Activated CD8-positive, alpha-beta T cell treated with anti-CD3 and anti-CD28 coated beads, Interleukin-2, amount 10 ng/mL, durations not matched to agents 7 days and 5 days (primary cell): ENCODE data around the gene SLC26A5. TPM values are rescaled to one million over a fixed set of nuclear protein-coding genes. Genes with fewer than 3 reads are reported as not detected.
"Not testable (repeated sequence)": the region's sequence is repeated elsewhere in the genome, so short reads cannot be mapped to it uniquely, and the experiment has no call there.

ENCODE experiments used
- ATAC-seq: fragments of 150-1000 bp; cut with Tn5 transposase; one replicate; pipeline ENCODE4 v1.10.0; 2021; ENCODE audit warnings: moderate library complexity
- CTCF ChIA-PET: fragments of 350-600 bp; sonication (Branson Sonifier 250); formaldehyde crosslinking; loops from one replicate; lab custom pipeline; 2021; ENCODE audit warnings: antibody characterized with exemption; lab: Charles Lee
- POLR2A ChIA-PET: fragments of 350-600 bp; sonication (Branson Sonifier 250); formaldehyde crosslinking; loops from one replicate; lab custom pipeline; 2021; ENCODE audit warnings: antibody characterized with exemption; lab: Charles Lee
- DNase-seq: peaks from one replicate; pipeline ENCODE4 v3.0.0-alpha.2; 2020
- H3K27ac Mint-ChIP-seq: one replicate; pipeline ENCODE4 v1.8.0; 2021; ENCODE audit warnings: mild to moderate bottlenecking, mixed read lengths
- H3K27me3 Mint-ChIP-seq: one replicate; pipeline ENCODE4 v1.8.0; 2021; ENCODE audit warnings: low read depth, mixed read lengths
- H3K36me3 Mint-ChIP-seq: one replicate; pipeline ENCODE4 v1.8.0; 2021; ENCODE audit warnings: low read depth, mixed read lengths
- H3K4me1 Mint-ChIP-seq: one replicate; pipeline ENCODE4 v1.8.0; 2021; ENCODE audit warnings: low read depth, mixed read lengths
- H3K4me3 Mint-ChIP-seq: one replicate; pipeline ENCODE4 v1.8.0; 2021; ENCODE audit warnings: mild to moderate bottlenecking, mixed read lengths
- H3K9me3 Mint-ChIP-seq: one replicate; pipeline ENCODE4 v1.8.0; 2022; ENCODE audit warnings: mixed read lengths; ENCODE audit not compliant: insufficient read depth
- total RNA-seq, 2 experiments: library from RNA; stranded (reverse); gene quantifications; one replicate each; pipeline ENCODE4 v1.2.3, GENCODE V29; 2021

SLC26A5 gene
- total RNA-seq, 2 experiments from 2014 or later, result not detected

- no peaks in the 10 kb centered on the region for H3K9me3 Mint-ChIP-seq
- CTCF ChIA-PET, result no interaction called here
- POLR2A ChIA-PET, result no interaction called here
- no peak for DNase-seq
- no peak overlapping the region for H3K4me3 Mint-ChIP-seq
- no peak for ATAC-seq
- peaks cover 42% of the 10 kb centered on the region for H3K27me3 Mint-ChIP-seq
- H3K27ac Mint-ChIP-seq, result no peak overlapping the region
- H3K4me1 Mint-ChIP-seq, result no peaks in the 10 kb centered on the region
- H3K36me3 Mint-ChIP-seq, result no peaks in the 10 kb centered on the region
Observed at GRCh38 chr7:103439661-103440060, 6.3 kb downstream of the SLC26A5 start.

DNA sequence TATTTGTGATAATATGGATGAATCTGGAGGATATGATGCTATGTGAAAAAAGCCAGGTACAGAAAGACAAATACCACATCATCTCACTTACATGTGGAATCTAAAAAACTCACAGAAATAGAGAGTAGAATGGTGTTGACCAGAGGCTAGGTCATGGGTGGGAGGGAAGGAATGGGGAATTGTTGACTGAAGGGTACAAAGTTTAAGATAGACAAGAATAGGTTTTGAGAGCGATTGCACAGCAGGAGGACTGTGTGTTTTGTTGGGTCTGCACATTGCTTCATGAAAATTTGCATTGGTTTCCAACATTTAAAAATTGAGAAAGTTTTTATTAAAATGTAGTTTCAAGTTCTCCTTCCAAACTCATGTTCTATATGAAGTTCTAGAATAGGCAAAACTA, 8.4 kb downstream of the SLC26A5 start:
- CTCF ChIA-PET, result no interaction called here
- Mint-ChIP-seq H3K27ac (no peak overlapping the region), H3K4me3 (no peak overlapping the region), H3K9me3 (no peaks in the 10 kb centered on the region), H3K36me3 (no peaks in the 10 kb centered on the region), H3K27me3 (peaks cover 26% of the 10 kb centered on the region), H3K4me1 (peaks cover 2% of the 10 kb centered on the region)
- DNase-seq, result no peak
- POLR2A ChIA-PET, result no interaction called here
- no peak for ATAC-seq

DNA sequence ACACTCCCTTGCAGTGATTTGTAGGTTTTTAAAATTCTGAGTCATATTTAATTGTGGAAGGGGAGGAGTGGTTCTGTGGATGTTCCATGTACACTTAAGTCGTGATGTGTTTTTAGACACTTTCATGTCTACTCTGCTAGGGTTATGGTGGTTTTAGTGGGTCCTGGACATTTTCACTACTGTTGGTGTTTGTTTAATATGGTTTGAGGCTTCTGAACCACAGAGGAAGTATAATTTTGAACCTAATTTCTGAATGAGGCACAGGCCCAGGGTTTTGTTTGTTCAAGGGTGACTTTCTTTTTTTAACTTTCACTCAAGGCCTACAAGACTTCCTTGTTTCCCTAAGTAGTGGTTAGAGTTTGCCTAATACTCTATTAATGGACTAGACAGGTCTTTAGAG, 13.3 kb downstream of the SLC26A5 start:
- Mint-ChIP-seq H3K27ac (no peak overlapping the region), H3K4me3 (no peak overlapping the region), H3K27me3 (peaks cover 14% of the 10 kb centered on the region), H3K9me3 (no peaks in the 10 kb centered on the region), H3K36me3 (no peaks in the 10 kb centered on the region), H3K4me1 (peaks cover 4% of the 10 kb centered on the region)
- no peak for ATAC-seq
- DNase-seq, result no peak
- ChIA-PET POLR2A (no interaction called here), CTCF (no interaction called here)

DNA sequence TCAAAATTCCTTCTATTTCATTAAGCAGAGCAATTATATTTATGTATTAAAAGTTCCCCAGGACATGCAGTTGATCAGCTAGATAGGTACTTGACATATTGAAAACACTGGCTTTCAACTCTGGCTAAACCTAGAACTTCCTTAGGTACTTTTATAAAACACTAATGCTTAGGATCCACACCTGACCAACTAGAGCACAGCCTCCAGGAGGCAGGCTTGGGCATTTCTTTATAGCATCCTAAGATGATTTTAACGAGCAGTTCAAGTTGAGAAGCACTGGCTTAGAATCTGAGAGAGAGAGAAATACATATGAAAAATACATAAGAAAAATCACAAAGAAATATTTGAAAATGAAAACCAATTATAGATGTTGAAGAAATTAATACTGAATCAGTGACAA, 20.8 kb downstream of the SLC26A5 start:
- no peaks in the 10 kb centered on the region for H3K4me1 Mint-ChIP-seq
- DNase-seq (no peak), ATAC-seq (no peak)
- H3K36me3 Mint-ChIP-seq, result no peaks in the 10 kb centered on the region
- no peaks in the 10 kb centered on the region for H3K9me3 Mint-ChIP-seq
- H3K4me3 Mint-ChIP-seq, result no peak overlapping the region
- POLR2A ChIA-PET, result interaction anchor here (0.6 kb wide), 1 partner anchor 1080 kb away, joined by 3 read pairs; no protein-coding TSS in a partner anchor
- H3K27me3 Mint-ChIP-seq, result peaks cover 8% of the 10 kb centered on the region
- no peak overlapping the region for H3K27ac Mint-ChIP-seq
- CTCF ChIA-PET, result no interaction called here

DNA sequence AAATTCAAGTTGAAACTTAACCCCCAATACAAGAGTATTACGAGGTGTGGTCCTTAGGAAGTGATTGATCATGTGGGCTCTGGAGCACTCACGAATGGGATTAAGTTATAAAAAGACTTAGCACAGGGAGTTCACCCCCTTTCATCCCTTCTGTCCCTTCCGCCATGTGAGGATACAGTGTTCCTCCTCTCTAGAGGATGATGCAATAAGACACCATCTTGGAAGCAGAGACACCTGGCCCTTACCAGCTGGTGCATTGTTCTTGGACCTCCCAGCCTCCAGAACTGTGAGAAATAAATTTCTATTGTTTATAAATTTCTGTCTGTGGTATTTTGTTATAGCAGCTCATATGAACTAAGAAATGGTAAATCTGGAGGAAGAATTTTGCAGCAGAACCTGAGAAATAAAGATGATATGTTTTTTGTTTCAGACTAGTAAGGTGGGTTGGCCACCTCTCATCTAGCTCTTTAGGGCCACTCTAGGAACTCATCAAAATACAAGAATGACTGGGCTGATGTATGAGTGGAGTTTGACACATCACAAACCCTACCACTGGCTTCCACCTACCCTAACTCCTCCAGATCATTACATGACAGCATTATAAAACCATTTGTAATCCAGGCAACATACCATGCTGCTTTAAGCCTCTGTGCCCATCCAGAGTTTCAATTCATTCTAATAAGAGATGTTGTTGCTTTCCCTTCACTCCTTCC, 22.4 kb downstream of the SLC26A5 start:
- POLR2A ChIA-PET, result no interaction called here
- Mint-ChIP-seq H3K27ac (no peak overlapping the region), H3K9me3 (no peaks in the 10 kb centered on the region), H3K4me1 (no peaks in the 10 kb centered on the region), H3K27me3 (peaks cover 8% of the 10 kb centered on the region), H3K36me3 (no peaks in the 10 kb centered on the region), H3K4me3 (no peak overlapping the region)
- ATAC-seq (no peak), DNase-seq (no peak)
- CTCF ChIA-PET, result no interaction called here

DNA sequence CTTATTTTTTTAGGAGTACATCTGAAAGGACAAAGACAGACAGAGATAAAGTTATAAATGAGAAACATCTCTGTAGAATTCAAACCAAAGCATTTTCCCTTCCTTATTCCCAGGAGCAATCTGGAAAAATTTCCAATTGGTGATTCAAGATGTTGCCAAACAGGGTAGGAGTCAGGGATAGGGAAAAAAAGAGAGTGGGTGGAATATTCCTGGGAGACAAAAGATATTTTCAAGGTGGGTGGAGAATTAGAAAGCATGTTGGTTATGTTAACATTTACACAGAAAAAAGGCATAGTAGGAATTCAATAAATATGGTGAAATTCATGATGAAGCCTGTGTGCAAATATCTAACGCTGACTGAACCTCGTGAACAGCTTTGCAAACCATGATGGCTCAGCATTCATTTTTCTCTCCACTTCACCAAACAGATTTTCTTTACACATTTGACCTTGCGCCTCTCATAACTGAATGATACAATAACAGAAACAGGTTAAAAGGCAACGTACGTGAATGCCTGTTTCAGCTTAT, 25.1 kb downstream of the SLC26A5 start:
- no peaks in the 10 kb centered on the region for H3K4me1 Mint-ChIP-seq
- no peak overlapping the region for H3K4me3 Mint-ChIP-seq
- DNase-seq (no peak), ATAC-seq (no peak)
- H3K27me3 Mint-ChIP-seq, result peaks cover 10% of the 10 kb centered on the region
- CTCF ChIA-PET, result interaction anchor here (1.1 kb wide), 1 partner anchor 9 kb away, joined by 3 read pairs; no protein-coding TSS in a partner anchor
- no peak overlapping the region for H3K27ac Mint-ChIP-seq
- H3K36me3 Mint-ChIP-seq, result no peaks in the 10 kb centered on the region
- POLR2A ChIA-PET, result no interaction called here
- no peaks in the 10 kb centered on the region for H3K9me3 Mint-ChIP-seq

GRCh38 chr7:103418241-103418640, 27.8 kb downstream of the SLC26A5 start:
- Mint-ChIP-seq H3K4me3 (no peak overlapping the region), H3K27me3 (peaks cover 12% of the 10 kb centered on the region), H3K36me3 (no peaks in the 10 kb centered on the region), H3K9me3 (no peaks in the 10 kb centered on the region), H3K27ac (no peak overlapping the region), H3K4me1 (no peaks in the 10 kb centered on the region)
- ATAC-seq (no peak), DNase-seq (no peak)
- CTCF ChIA-PET, result no interaction called here
- POLR2A ChIA-PET, result interaction anchor here (0.6 kb wide), 1 partner anchor 35 kb away, joined by 3 read pairs; no protein-coding TSS in a partner anchor

- Mint-ChIP-seq H3K36me3 (no peaks in the 10 kb centered on the region), H3K4me3 (no peak overlapping the region), H3K4me1 (no peaks in the 10 kb centered on the region), H3K9me3 (no peaks in the 10 kb centered on the region), H3K27me3 (peaks cover 12% of the 10 kb centered on the region), H3K27ac (no peak overlapping the region)
- ATAC-seq (no peak), DNase-seq (no peak)
- POLR2A ChIA-PET, result no interaction called here
- CTCF ChIA-PET, result no interaction called here
Observed at GRCh38 chr7:103413407-103413806, 32.6 kb downstream of the SLC26A5 start.

DNA sequence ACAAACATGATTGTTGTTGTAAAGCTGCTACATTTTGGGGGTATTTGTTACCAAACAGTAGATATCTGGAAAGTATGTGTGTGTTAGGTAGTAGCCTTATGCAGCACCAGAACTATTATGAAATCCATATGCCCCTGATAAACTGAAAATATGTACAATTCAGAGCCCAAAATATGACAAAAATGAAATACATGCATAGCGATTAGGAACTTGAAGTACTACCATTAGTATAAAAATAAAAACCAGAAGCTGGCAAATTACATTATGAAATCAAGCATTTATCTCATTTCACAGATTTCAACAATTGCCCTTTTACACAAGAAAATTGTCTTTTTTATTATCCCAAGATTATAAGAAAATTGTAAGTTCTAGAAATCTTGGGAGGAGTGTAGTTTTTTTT, 33.9 kb downstream of the SLC26A5 start:
- H3K36me3 Mint-ChIP-seq, result no peaks in the 10 kb centered on the region
- no peak for ATAC-seq
- H3K9me3 Mint-ChIP-seq, result no peaks in the 10 kb centered on the region
- DNase-seq, result no peak
- H3K27me3 Mint-ChIP-seq, result peaks cover 8% of the 10 kb centered on the region
- no peak overlapping the region for H3K27ac Mint-ChIP-seq
- CTCF ChIA-PET, result interaction anchor here (1.2 kb wide), 1 partner anchor 9 kb away, joined by 3 read pairs; no protein-coding TSS in a partner anchor
- no peaks in the 10 kb centered on the region for H3K4me1 Mint-ChIP-seq
- no peak overlapping the region for H3K4me3 Mint-ChIP-seq
- POLR2A ChIA-PET, result no interaction called here

GRCh38 chr7:103405789-103406613, 40.0 kb downstream of the SLC26A5 start:
- H3K4me1 Mint-ChIP-seq, H3K9me3 Mint-ChIP-seq, ATAC-seq, H3K27ac Mint-ChIP-seq, H3K4me3 Mint-ChIP-seq, POLR2A ChIA-PET, DNase-seq, H3K36me3 Mint-ChIP-seq: not testable (repeated sequence)
- H3K27me3 Mint-ChIP-seq, result peaks cover 22% of the 10 kb centered on the region
- CTCF ChIA-PET, result interaction anchor here (0.8 to 2.2 kb wide), 3 partner anchors 8 to 108 kb away, joined by 3 to 6 read pairs (median 4); no protein-coding TSS in a partner anchor

- H3K4me3 Mint-ChIP-seq, CTCF ChIA-PET, DNase-seq, H3K36me3 Mint-ChIP-seq, H3K9me3 Mint-ChIP-seq, H3K4me1 Mint-ChIP-seq, ATAC-seq, POLR2A ChIA-PET, H3K27ac Mint-ChIP-seq: not testable (repeated sequence)
- H3K27me3 Mint-ChIP-seq, result peaks cover 20% of the 10 kb centered on the region
Observed at GRCh38 chr7:103399687-103400086, 46.3 kb downstream of the SLC26A5 start.
